ES-I3 (cell line): ENCODE measurements around the gene IL6ST.

Experiments used
- H3K36me3 ChIP-seq: 2 replicates; pipeline ENCODE4 v1.6.1; 2013; ENCODE audit warnings: mild to moderate bottlenecking, low read length, control low read depth, moderate library complexity; ENCODE audit not compliant: insufficient read depth
- H3K4me1 ChIP-seq: 2 replicates; pipeline ENCODE4 v1.6.1; 2013; ENCODE audit warnings: mild to moderate bottlenecking, control low read depth, low read length; ENCODE audit not compliant: insufficient read depth
- H3K9ac ChIP-seq: 2 replicates; pipeline ENCODE4 v1.6.1; 2013; ENCODE audit warnings: low read depth, mild to moderate bottlenecking, low read length, moderate library complexity
- H3K9me3 ChIP-seq: 2 replicates; pipeline ENCODE4 v1.6.1; 2013; ENCODE audit warnings: mild to moderate bottlenecking, low read length, moderate library complexity; ENCODE audit not compliant: control insufficient read depth, insufficient read depth

The IL6ST gene

GRCh38 chr5:55926476-55926875 lies 68.3 kb downstream of the IL6ST start:
- H3K9ac ChIP-seq: no peak overlapping the region
- H3K9me3 ChIP-seq: no peaks in the 10 kb centered on the region
- no peaks in the 10 kb centered on the region for H3K36me3 ChIP-seq
- H3K4me1 ChIP-seq: 0 out of 2 replicates have a peak, but pooled peaks cover 5% of the 10 kb centered on the region

GRCh38 chr5:55925712-55926111 lies 69.1 kb downstream of the IL6ST start:
- Histone ChIP-seq H3K9me3 (no peaks in the 10 kb centered on the region), H3K36me3 (no peaks in the 10 kb centered on the region), H3K4me1 (0 out of 2 replicates have a peak, but pooled peaks cover 5% of the 10 kb centered on the region), H3K9ac (no peak overlapping the region)

- no peaks in the 10 kb centered on the region for H3K36me3 ChIP-seq
- H3K9me3 ChIP-seq: no peaks in the 10 kb centered on the region
- H3K4me1 ChIP-seq: 0 out of 2 replicates have a peak, but pooled peaks cover 5% of the 10 kb centered on the region
- H3K9ac ChIP-seq: no peak overlapping the region
These were observed 69.6 kb downstream of the IL6ST start for GRCh38 chr5:55925181-55925580.

GRCh38 chr5:55924744-55925143 lies 70.0 kb downstream of the IL6ST start:
- no peak overlapping the region for H3K9ac ChIP-seq
- H3K9me3 ChIP-seq: no peaks in the 10 kb centered on the region
- 0 out of 2 replicates have a peak, but pooled peaks cover 5% of the 10 kb centered on the region for H3K4me1 ChIP-seq
- H3K36me3 ChIP-seq: no peaks in the 10 kb centered on the region

GRCh38 chr5:55923865-55924500 lies 70.8 kb downstream of the IL6ST start:
- no peaks in the 10 kb centered on the region for H3K36me3 ChIP-seq
- no peaks in the 10 kb centered on the region for H3K9me3 ChIP-seq
- H3K9ac ChIP-seq: no peak overlapping the region
- 0 out of 2 replicates have a peak, but pooled peaks cover 5% of the 10 kb centered on the region for H3K4me1 ChIP-seq

GRCh38 chr5:55923177-55923771 lies 71.5 kb downstream of the IL6ST start:
- Histone ChIP-seq H3K9me3 (no peaks in the 10 kb centered on the region), H3K36me3 (no peaks in the 10 kb centered on the region), H3K4me1 (0 out of 2 replicates have a peak, but pooled peaks cover 5% of the 10 kb centered on the region), H3K9ac (no peak overlapping the region)

- H3K36me3 ChIP-seq: no peaks in the 10 kb centered on the region
- H3K9ac ChIP-seq: no peak overlapping the region
- H3K9me3 ChIP-seq: no peaks in the 10 kb centered on the region
- H3K4me1 ChIP-seq: 0 out of 2 replicates have a peak, but pooled peaks cover 5% of the 10 kb centered on the region
These were observed 73.1 kb downstream of the IL6ST start for GRCh38 chr5:55921617-55922016.

- H3K9ac ChIP-seq: no peak overlapping the region
- no peaks in the 10 kb centered on the region for H3K36me3 ChIP-seq
- no peaks in the 10 kb centered on the region for H3K9me3 ChIP-seq
- 0 out of 2 replicates have a peak, but pooled peaks cover 5% of the 10 kb centered on the region for H3K4me1 ChIP-seq
These were observed 74.0 kb downstream of the IL6ST start for GRCh38 chr5:55920784-55921183.

- H3K36me3 ChIP-seq: no peaks in the 10 kb centered on the region
- no peak overlapping the region for H3K9ac ChIP-seq
- no peaks in the 10 kb centered on the region for H3K9me3 ChIP-seq
- 0 out of 2 replicates have a peak, but pooled peaks cover 5% of the 10 kb centered on the region for H3K4me1 ChIP-seq
These were observed 75.1 kb downstream of the IL6ST start for GRCh38 chr5:55919625-55920024.

GRCh38 chr5:55918087-55919035 lies 76.4 kb downstream of the IL6ST start:
- H3K9me3 ChIP-seq: no peaks in the 10 kb centered on the region

GRCh38 chr5:55917402-55918086 lies 77.2 kb downstream of the IL6ST start:
- no peaks in the 10 kb centered on the region for H3K4me1 ChIP-seq
- no peaks in the 10 kb centered on the region for H3K9me3 ChIP-seq
- no peaks in the 10 kb centered on the region for H3K36me3 ChIP-seq
- no peak overlapping the region for H3K9ac ChIP-seq

More at GRCh38 chr5:55918087-55919035, 76.4 kb downstream of the IL6ST start:
- H3K9ac ChIP-seq: no peak overlapping the region
- H3K4me1 ChIP-seq: 0 out of 2 replicates have a peak, but pooled peaks cover 5% of the 10 kb centered on the region
- no peaks in the 10 kb centered on the region for H3K36me3 ChIP-seq

GRCh38 chr5:55916986-55917385 lies 77.8 kb downstream of the IL6ST start:
- Histone ChIP-seq H3K9ac (no peak overlapping the region), H3K9me3 (no peaks in the 10 kb centered on the region), H3K36me3 (no peaks in the 10 kb centered on the region), H3K4me1 (no peaks in the 10 kb centered on the region)

GRCh38 chr5:55915783-55916182 lies 79.0 kb downstream of the IL6ST start:
- no peak overlapping the region for H3K9ac ChIP-seq
- H3K36me3 ChIP-seq: no peaks in the 10 kb centered on the region
- H3K9me3 ChIP-seq: no peaks in the 10 kb centered on the region
- no peaks in the 10 kb centered on the region for H3K4me1 ChIP-seq

- H3K9me3 ChIP-seq: no peaks in the 10 kb centered on the region
- H3K4me1 ChIP-seq: no peaks in the 10 kb centered on the region
- H3K36me3 ChIP-seq: no peaks in the 10 kb centered on the region
- H3K9ac ChIP-seq: no peak overlapping the region
These were observed 79.8 kb downstream of the IL6ST start for GRCh38 chr5:55914971-55915370.
